HepG2 (cell line): ENCODE results near the gene ARHGAP15.

ENCODE experiments used
- ARHGAP35 ChIP-seq: sonication (generic); formaldehyde crosslinking; IDR thresholded peaks from 2 replicates; pipeline ENCODE4 v1.9.0; 2022; ENCODE audit warnings: mild to moderate bottlenecking, inconsistent platforms, moderate library complexity, missing genetic modification reagents, borderline replicate concordance
- ATF7 ChIP-seq, 2 experiments: fragments of 450-650 bp in 1 of 2; sonication (generic) in 1 of 2; formaldehyde crosslinking in 1 of 2; IDR thresholded peaks; 2 replicates each; pipeline versions ENCODE4 v1.4.0 to v1.6.1; 2016 to 2020; ENCODE audit warnings: antibody characterized with exemption in 1 of 2, mild to moderate bottlenecking in 1 of 2, missing genetic modification reagents in 1 of 2
- CTCF ChIP-seq: sonication (generic); formaldehyde crosslinking; IDR thresholded peaks from 2 replicates; pipeline ENCODE4 v1.5.0; 2020; ENCODE audit warnings: mild to moderate bottlenecking, missing genetic modification reagents, moderate library complexity
- FOXM1 ChIP-seq: sonication (generic); formaldehyde crosslinking; IDR thresholded peaks from 2 replicates; pipeline ENCODE4 v1.5.0; 2020; ENCODE audit warnings: missing genetic modification reagents
- NR2C2 ChIP-seq: sonication (generic); formaldehyde crosslinking; IDR thresholded peaks from 2 replicates; pipeline ENCODE4 v1.4.0; 2020; ENCODE audit warnings: missing genetic modification reagents, mild to moderate bottlenecking, moderate library complexity, borderline replicate concordance
- POLR2A ChIP-seq, 2 experiments: IDR thresholded peaks; 2 replicates each; pipeline ENCODE4 v1.6.1; 2011; ENCODE audit warnings: low read depth in 2 of 2, low read length in 2 of 2, mild to moderate bottlenecking in 1 of 2, moderate library complexity in 1 of 2; ENCODE audit not compliant: insufficient read depth in 1 of 2
- PRDM10 ChIP-seq: sonication (generic); formaldehyde crosslinking; IDR thresholded peaks from 2 replicates; pipeline ENCODE4 v1.4.0; 2020; ENCODE audit warnings: low read depth, missing genetic modification reagents
- SIN3B ChIP-seq: fragments of 150-350 bp; IDR thresholded peaks from 2 replicates; pipeline ENCODE4 v1.6.1; 2014; ENCODE audit warnings: low read length
- SUZ12 ChIP-seq: fragments of 150-350 bp; IDR thresholded peaks from 2 replicates; pipeline ENCODE4 v1.6.1; 2014; ENCODE audit warnings: low read depth, low read length
- TP53 ChIP-seq: sonication (generic); formaldehyde crosslinking; conservative IDR thresholded peaks from 2 replicates; pipeline ENCODE4 v1.4.0; 2020; ENCODE audit warnings: missing genetic modification reagents
- TRAFD1 ChIP-seq: sonication (generic); formaldehyde crosslinking; IDR thresholded peaks from 2 replicates; pipeline ENCODE4 v1.5.1; 2020; ENCODE audit warnings: missing genetic modification reagents, mild to moderate bottlenecking, borderline replicate concordance
- XBP1 ChIP-seq: sonication (generic); formaldehyde crosslinking; IDR thresholded peaks from 2 replicates; pipeline ENCODE4 v1.5.0; 2020; ENCODE audit warnings: missing genetic modification reagents
- ZNF644 ChIP-seq: IDR thresholded peaks from 2 replicates; pipeline ENCODE4 v1.6.1; 2016; ENCODE audit warnings: low read depth

GRCh38 chr2:143732871-143733270, 603.7 kb downstream of the ARHGAP15 start:
- TF ChIP-seq TP53 (CRISPR knock-in tag), result no peak
- no peak for TF ChIP-seq ZNF644 (CRISPR knock-in tag)
- TF ChIP-seq NR2C2 (CRISPR knock-in tag), result no peak
- no peak for TF ChIP-seq SUZ12
- no peak for TF ChIP-seq SIN3B
- TF ChIP-seq POLR2A (IDR thresholded peaks at IDR 0.05; ENCODE audit: insufficient read depth in 1 of 2, low read depth in 2 of 2, low read length in 2 of 2), result no peak
- no peak for TF ChIP-seq XBP1
- TF ChIP-seq ARHGAP35 (CRISPR knock-in tag), result no peak
- TF ChIP-seq PRDM10 (CRISPR knock-in tag), result no peak
- no peak for TF ChIP-seq FOXM1 (CRISPR knock-in tag)
- no peak for TF ChIP-seq TRAFD1 (CRISPR knock-in tag)
- TF ChIP-seq CTCF, result no peak
- no peak for TF ChIP-seq ATF7 (IDR thresholded peaks at IDR 0.05)
- no peak for TF ChIP-seq ATF7 (CRISPR knock-in tag; IDR thresholded peaks at IDR 0.05)
